ENCODE measurements around the gene SCO2. TPM values are rescaled to one million over a fixed set of nuclear protein-coding genes. Genes with fewer than 3 reads are reported as not detected.
"Not testable (repeated sequence)": the region's sequence is repeated elsewhere in the genome, so short reads cannot be mapped to it uniquely, and the experiment has no call there.

Gene SCO2
- total RNA-seq, 1 experiment from 2014 or later: 7.7 TPM

GRCh38 chr22:50551160-50551752, 25.9 kb upstream of the SCO2 start:
- DNase-seq (ENCODE audit: low read depth): no peak

GRCh38 chr22:50550395-50550794, 25.0 kb upstream of the SCO2 start:
- DNase-seq (ENCODE audit: low read depth): no peak

- no peak for DNase-seq (ENCODE audit: low read depth)
Measured at GRCh38 chr22:50548921-50549790, 23.8 kb upstream of the SCO2 start.

GRCh38 chr22:50548040-50548920, 22.9 kb upstream of the SCO2 start:
- no peak for DNase-seq (ENCODE audit: low read depth)

- DNase-seq (ENCODE audit: low read depth): no peak
Measured at GRCh38 chr22:50547263-50547985, 22.0 kb upstream of the SCO2 start.

GRCh38 chr22:50546326-50547262, 21.2 kb upstream of the SCO2 start:
- DNase-seq (ENCODE audit: low read depth): no peak

- no peak for DNase-seq (ENCODE audit: low read depth)
Measured at GRCh38 chr22:50545522-50546325, 20.3 kb upstream of the SCO2 start, which contains the start of gene KLHDC7B. Gene KLHDC7B, plus strand, starts transcription at chr22:50545899. Its CDS starts 345 bp downstream, at chr22:50546244.

GRCh38 chr22:50544746-50545253, 19.4 kb upstream of the SCO2 start:
- no peak for DNase-seq (ENCODE audit: low read depth)

- DNase-seq (ENCODE audit: low read depth): peak; percentile 40
Measured at GRCh38 chr22:50544078-50544745, 18.8 kb upstream of the SCO2 start.

- no peak for DNase-seq (ENCODE audit: low read depth)
Measured at GRCh38 chr22:50542416-50542927, 17.1 kb upstream of the SCO2 start.

GRCh38 chr22:50541667-50542026, 16.2 kb upstream of the SCO2 start:
- DNase-seq (ENCODE audit: low read depth): peak; percentile 75

- no peak for DNase-seq (ENCODE audit: low read depth)
Measured at GRCh38 chr22:50540381-50540780, 15.0 kb upstream of the SCO2 start.

GRCh38 chr22:50537765-50538164, 12.4 kb upstream of the SCO2 start:
- no peak for DNase-seq (ENCODE audit: low read depth)

- no peak for DNase-seq (ENCODE audit: low read depth)
Measured at GRCh38 chr22:50536226-50536625, 10.8 kb upstream of the SCO2 start.

GRCh38 chr22:50535113-50535512, 9.7 kb upstream of the SCO2 start:
- no peak for DNase-seq (ENCODE audit: low read depth)

- not testable (repeated sequence) for DNase-seq (ENCODE audit: low read depth)
Measured at GRCh38 chr22:50533856-50534711, 8.7 kb upstream of the SCO2 start.

Data from LHCN-M2 (cell line).